GM19438 (cell line): ENCODE data around the gene TMEM236.
"Not testable (repeated sequence)": the region's sequence is repeated elsewhere in the genome, so short reads cannot be mapped to it uniquely, and the experiment has no call there.

Experiments used
- ATAC-seq: cut with Tn5 transposase; IDR thresholded peaks from one replicate; pipeline ENCODE4 v1.9.1; 2021; ENCODE audit warnings: low read depth; ENCODE audit not compliant: unreplicated experiment

The TMEM236 gene, protein sequence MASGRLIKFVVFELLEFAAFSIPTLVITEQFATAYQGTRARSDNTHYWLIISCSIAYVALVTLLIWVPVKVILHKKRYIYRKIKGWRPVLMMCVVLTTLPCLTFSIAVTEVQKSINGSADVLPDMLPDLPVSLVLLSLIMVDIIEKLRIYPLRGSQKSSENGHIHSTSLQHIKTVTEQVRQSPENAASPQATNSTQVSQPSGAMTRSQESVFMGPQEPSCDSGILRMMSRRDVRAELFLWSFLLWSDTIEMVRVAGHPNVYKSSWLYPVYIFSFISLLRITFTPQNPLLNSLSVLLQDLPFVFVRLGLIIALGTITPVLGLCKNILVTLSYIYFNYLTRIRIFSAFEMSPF

DNA sequence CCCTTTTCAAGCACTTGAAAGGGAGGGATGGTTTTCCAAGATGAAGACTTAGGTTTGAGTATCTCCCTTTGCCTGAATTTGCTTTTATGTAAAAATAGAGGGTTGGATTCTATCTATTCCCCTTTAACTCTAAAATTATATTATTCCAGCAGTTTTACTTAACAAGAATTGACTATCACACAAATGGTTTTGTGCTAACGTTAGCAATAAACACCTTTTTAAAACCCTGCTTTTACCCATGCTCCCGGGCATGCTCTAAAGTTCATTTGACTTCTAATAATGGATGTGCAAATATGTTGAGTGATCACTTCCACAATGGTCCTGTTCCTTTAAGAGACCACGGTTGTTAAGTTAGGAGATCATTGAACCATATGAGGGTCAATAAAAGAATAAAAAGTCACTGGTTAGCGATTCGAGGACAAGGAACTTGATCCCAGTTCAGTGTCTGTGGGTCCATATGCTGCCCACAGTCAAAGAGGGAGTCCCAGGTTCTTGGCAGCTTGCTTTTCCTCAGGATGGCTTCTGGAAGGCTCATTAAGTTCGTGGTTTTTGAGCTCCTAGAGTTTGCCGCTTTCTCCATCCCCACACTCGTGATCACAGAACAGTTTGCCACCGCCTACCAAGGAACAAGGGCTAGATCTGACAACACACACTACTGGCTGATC, at the start of gene TMEM236:
TSS of gene TMEM236 (plus strand) at position 421 of the 665 bp plus-strand sequence. CDS start at position 516, 95 bp downstream.
- no peak for ATAC-seq

DNA sequence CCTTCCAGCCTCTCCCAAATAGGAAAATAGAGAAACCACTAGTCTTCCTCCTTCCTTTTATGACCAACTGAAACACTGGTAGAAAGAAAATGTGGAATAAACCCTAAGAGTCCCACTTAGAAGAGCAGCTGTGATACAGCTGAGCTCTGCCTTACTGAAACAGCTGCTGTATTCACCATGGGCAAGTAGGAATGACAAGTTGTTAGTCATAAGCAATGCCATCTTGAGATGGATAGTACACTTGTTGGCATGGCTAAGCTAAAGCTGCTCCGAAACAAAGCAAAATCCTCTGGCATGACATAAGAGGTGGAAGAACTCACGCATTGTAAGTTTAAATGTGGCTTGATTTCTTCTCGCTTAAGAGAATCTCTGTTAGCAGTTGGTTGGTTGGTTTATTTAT, 48.3 kb upstream of the TMEM236 start:
- ATAC-seq: no peak

DNA sequence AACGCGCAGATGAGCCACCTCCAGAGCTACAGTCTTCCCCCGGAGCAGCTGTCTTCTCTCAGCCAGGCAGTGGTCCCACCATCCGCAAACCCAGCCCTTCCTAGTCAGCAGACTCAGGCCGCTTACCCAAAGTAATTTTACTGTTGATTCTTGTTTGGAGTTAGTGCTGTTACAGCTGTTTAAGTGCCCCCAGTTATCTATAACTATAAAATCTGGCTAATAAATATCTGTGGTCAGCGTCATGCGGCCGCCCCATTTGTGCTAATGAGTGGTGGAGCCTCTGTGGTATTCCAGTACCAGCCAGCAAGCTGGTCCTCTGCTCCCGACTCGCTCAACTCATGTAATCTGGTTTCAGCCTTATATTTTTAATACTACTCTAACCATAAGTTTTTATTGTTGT, 43.2 kb upstream of the TMEM236 start:
- no peak for ATAC-seq

DNA sequence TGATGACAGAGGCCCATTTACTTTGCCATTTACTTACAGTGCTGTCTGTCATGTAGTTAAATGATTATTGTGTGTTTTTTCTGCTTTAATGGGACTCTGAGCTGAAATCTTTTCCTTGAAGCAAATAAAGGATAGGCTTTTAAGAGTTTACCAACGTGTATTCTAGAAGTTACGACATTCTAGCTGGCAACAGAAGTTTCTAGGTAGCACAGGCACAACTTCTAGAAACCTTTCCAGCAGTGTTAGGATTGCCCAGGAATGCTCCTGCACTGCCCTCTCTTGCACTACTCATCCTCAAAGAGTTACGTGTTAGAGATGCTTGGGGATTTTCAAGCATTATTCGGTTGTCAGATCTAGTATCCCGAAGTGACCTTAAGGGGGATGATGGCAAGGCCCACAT, 42.5 kb upstream of the TMEM236 start:
- no peak for ATAC-seq

DNA sequence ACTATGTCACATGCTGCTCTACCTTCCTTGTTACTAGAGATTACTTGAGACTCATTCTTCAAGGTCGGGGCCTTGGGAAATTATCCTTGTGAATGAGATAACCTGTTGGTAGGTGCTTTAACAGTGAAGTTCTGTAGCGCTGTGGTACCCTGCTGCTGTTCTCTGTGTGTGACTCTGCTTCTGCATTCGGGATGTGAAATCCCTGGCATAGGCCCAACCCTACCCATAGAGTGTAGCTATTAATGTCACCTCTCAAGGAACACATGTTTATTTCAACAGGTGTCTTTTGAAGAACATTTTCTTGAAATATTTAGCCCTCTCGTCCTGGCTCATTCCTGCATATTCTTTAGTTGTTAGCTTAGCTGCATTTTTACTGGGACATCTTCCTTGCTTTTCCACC, 41.8 kb upstream of the TMEM236 start:
- ATAC-seq: no peak

DNA sequence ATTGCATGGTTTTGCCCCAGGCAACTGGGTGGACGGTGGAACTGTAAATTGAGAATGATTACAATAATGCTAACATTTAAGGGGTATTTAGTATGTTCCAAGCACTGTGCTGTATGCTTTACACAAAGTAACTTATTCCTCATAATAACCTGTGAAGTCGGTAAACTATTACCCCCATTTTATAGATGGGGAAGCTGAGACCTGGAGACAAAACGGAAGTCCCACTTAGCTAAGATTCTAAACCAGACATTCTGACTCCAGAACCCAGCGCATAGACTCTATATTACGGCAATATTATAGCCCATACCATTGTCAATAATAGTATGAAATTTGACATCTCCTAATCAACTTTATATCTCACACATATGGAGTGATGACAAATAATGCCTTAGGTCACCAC, 39.9 kb upstream of the TMEM236 start:
- ATAC-seq: no peak

DNA sequence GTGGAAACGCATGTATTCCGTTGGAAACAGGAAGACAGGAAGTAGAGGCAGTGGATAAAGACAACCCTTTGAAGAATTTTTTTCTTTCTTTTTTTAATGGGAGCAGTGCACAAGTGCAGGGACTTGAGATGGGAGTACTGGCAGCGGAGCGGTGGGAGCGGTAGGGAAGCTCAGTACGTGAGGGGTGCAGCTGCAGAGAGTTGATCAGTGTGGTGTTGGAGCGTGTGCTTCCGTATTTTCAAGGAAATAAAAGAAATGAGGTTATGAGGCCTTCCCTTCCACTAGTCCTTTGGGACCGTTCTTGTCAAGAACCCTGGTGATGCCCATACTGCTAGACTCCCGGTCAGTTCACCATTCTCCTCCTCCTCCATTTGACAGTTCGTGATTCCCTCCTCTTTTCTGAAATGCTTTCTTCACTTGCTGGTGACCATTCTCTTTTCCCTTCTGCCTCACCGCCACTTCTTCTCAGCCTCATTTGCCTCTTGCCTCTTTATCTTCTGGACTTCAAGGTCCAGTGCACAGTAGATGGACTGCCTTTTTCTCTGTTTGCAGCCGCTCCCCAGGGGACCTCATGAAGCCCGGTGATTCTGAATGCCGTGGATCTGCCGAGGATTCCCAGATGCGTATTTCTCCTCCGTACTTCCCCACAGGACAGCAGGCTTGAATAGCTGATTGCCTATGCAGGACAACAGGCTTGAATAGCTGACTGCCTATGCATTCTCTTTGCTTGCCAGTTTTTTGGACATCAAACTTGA, 39.1 kb upstream of the TMEM236 start:
- ATAC-seq: no peak

DNA sequence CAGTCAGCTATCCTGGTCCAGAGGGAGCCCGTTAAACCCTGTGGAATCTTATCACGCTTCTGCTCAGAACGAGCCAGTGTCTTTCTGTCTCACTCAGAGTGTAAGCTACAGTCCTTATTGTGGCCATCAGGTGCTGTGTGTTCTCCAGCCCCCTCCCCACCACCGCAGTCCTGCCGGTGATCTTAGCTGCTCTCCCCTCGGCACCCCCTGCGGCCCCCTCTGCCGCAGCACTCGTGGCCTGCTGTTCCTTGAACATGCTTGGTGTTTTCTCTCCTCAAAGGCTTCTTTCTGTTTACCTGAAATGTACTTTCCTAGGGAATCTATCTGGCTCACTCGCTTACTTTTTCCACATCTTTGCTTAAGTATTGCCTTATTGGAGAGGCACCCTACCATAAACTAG, 38.2 kb upstream of the TMEM236 start:
- ATAC-seq: no peak

DNA sequence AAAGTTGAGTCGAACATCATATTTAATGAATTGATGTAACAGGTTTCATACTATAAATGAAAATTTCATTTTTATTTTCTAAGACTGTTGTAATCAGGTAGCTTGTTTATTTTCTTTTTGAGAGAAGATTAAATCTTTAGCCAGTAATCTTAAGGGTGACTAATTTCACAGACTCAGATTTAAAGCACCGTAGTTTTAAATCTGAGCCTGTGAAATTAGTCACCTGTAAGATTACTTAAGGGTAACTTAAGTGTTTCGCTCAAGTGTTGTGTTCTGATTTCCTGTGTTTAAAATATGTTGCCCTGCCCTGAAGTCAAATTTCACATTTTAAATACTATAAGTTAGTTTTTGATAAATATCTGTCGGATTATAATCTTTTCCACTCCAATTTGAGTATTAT, 35.8 kb upstream of the TMEM236 start:
- no peak for ATAC-seq

DNA sequence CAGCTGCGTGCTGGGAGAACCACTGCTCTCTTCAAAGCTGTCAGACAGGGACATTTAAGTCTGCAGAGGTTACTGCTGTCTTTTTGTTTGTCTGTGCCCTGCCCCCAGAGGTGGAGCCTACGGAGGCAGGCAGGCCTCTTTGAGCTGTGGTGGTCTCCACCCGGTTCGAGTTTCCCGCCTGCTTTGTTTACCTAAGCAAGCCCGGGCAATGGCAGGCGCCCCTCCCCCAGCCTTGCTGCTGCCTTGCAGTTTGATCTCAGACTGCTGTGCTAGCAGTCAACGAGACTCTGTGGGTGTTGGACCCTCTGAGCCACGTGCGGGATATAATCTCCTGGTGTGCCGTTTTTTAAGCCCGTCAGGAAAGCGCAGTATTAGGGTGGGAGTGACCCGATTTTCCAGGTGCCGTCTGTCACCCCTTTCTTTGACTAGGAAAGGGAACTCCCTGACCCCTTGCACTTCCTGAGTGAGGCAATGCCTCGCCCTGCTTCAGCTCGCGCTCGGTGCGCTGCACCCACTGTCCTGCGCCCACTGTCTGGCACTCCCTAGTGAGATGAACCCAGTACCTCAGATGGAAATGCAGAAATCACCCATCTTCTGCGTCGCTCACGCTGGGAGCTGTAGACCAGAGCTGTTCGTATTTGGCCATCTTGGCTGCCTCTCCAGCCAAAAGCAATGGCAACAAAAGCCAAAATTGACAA, 29.5 kb upstream of the TMEM236 start:
- ATAC-seq: not testable (repeated sequence)

DNA sequence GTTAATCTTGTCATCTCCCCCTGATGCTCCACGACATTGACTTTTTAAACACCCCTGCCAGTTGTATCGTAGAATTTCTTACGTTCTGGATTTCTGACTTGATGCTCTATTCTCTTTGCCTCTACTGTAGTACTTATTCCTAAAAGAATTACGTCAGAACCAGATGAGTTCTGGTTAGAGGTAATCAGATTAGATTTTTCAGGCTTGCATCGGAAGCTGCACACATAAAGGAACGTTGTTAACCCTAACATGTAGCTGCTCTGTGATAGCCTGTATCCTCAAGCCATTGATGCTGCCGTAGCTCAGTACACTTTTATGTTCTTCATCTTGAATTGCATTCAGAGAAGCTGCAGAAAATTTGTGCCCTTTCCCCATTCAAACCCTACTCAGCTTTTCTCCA, 26.3 kb upstream of the TMEM236 start:
- no peak for ATAC-seq

DNA sequence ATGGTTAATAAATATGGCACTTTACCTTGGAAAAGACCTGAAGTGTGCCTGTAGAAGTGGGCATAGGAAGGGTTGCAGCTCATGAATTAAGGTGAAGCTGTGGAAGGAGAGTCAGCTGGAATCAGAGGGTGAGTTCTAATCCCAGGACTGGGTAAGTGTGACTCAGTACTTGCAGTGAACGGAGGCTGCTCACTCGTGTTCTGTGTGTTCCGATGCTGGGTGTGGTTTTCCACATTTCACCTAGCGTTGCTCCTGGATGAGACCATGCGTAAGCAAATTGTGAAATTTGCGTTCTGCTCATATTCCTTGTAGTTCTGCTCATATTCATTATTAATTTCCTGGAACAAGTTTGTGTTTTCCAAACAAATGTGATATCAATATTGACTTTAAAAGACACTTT, 22.4 kb upstream of the TMEM236 start:
- ATAC-seq: no peak

DNA sequence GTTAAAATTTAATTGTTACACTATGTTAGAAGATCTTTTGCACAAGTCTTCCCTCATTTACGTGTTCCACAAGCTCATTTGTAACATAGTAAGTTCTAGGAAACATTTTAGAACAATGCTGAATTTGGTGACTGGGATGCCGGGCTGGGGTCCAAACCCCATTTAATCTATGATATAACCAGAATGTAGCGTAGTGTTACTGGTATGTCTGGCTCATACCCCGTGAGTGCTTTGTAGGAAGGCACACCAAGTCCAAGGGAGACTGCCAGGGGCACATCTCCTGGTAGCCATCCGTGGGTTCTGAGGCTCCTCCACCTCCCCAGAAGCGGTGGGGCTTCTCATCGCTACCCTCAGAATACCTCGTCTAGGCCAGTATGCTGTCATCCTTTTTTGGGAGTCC, 21.3 kb upstream of the TMEM236 start:
- ATAC-seq: no peak

DNA sequence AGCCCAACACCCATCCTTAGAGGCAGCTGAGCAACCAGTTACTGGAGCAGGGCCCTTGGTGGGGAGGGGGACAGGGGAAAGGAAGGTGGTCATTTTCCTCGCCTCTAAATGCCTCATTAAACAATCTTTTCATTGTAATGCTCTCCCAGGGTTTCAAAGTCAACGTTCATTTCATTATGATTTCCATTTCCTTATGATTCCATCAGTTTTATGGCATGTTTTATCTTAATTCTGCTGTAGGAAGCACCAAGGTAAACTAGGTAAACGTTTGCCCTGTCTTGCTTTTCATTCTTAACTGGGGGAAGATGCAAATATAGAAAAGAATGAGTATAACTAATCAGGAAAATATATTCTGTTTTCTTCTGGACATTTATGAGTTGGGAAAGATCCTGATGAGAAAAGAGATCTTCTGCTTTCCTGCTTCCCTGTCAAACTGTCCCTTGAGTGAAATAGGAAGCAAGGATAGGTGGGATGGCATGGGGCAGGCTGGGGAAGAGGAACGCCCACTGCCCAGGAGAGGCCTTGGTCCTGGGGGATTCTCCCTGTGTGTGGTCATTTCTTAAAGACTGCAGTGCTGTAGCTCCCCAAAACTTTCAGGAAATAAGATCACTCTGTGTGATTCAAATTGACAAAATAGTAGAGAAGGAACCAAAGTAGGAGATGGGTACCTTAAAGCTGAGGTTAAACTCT, 20.5 kb upstream of the TMEM236 start:
- no peak for ATAC-seq

DNA sequence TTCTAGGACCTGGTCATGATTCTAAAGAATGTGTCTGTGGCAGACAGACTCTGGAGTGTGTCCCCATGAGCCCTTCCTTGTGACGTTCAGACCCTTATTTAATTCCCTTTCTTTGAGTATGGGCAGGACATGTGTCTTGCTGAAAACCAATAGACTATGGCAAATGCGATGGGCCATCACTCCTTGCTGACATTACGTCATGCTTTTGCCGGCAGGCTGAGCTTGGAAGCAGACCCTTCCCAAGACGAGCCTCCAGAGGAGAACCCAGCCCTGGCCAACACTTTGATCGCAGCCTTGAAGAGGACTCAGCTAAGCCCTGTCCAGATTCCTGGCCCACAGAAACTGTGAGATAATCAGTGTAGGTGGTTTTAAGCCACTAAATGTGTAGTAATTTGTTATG, 18.4 kb upstream of the TMEM236 start:
- no peak for ATAC-seq

DNA sequence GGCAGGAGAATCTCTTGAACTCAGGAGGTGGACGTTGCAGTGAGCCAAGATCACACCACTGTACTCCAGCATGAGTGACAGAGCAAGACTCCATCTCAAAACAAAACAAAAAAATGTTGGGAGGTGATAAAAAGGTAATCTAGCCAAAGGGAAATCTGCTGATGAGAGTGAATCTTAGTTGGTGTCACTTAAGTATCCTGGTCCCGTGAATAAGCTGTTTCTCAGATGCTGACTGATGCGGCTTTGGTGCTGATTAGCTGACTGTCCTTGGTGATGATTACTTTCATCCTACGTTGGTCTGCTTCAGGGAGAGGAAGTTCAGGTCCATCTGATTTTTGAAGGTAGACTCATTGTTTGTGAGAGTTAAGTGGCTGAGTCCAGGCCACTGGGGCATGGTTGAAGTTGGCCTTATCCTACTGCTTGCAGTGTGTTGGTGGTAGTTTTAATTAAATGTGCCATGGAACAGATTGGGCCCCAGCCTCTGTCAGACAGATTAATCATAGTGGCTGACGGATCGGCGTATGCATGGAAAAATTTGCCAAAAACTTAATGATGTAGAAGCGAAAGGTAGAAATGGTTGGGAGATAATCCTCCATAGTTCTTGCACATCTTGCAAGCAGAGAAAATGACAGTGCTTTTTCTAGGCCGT, 17.4 kb upstream of the TMEM236 start:
- no peak for ATAC-seq

DNA sequence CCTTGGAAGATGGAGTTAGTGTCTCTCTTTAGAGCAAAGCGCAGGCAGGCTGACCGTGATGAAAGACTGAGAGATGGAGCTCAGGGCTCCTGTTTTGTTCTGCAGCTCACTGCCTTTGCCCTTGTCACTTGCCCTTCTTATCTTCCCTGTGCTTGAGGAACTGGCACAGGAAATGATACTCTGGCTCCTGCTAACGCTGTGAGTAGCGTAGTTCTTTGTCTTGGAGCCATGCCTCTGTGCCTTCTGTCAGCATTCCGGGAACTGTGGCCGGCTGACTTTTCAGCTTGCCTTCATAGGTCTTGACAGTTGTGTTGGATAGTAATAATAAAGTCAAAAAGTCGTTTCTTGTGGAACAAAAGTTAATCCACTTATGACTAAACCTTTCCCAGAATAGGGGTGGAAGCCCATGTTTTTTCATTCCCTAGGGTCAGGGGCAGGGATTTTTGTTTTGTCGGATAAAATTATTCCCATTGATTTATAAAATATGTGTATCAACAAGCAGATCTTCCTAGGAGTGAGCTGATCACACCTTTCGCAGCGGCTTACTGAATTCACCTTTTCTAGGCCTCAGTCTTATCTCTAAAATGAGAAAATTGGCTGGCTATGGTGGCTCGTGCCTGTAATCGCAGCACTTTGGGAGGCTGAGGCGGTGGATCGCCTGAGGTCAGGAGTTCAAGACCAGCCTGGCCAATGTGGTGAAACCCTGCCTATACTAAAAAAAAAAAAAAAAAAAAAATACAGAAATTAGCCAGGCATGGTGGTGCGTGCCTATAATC, 16.6 kb upstream of the TMEM236 start:
- no peak for ATAC-seq

DNA sequence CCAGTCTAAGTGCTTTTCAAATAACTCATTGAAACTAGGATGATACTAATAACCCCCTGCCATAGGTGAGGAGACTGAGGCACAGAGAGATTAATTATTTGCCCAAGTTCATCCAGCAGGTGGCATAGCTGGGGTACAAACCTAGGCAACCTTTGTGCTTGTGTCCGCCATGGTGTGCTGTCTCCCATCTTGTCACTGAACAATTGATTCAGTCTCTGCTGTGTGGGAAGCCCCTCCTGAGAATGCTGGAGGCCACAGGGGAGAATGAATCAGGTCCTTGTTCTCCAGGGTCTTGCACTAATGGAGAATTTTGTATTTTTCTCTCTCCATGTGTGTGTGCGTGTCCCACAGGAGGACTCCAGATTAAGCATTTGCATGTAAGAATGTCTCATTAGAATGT, 15.8 kb upstream of the TMEM236 start:
- ATAC-seq: no peak
